NK-92 (cell line): ENCODE measurements around the gene SOX14.

Experiments used
- DNase-seq: peaks from one replicate; lab custom pipeline; 2025; ENCODE audit not compliant: unreplicated experiment; lab: John Stamatoyannopoulos, UW

Gene SOX14

GRCh38 chr3:137767538-137768360 is 3.6 kb downstream of the SOX14 start:
- DNase-seq, result no peak

DNA sequence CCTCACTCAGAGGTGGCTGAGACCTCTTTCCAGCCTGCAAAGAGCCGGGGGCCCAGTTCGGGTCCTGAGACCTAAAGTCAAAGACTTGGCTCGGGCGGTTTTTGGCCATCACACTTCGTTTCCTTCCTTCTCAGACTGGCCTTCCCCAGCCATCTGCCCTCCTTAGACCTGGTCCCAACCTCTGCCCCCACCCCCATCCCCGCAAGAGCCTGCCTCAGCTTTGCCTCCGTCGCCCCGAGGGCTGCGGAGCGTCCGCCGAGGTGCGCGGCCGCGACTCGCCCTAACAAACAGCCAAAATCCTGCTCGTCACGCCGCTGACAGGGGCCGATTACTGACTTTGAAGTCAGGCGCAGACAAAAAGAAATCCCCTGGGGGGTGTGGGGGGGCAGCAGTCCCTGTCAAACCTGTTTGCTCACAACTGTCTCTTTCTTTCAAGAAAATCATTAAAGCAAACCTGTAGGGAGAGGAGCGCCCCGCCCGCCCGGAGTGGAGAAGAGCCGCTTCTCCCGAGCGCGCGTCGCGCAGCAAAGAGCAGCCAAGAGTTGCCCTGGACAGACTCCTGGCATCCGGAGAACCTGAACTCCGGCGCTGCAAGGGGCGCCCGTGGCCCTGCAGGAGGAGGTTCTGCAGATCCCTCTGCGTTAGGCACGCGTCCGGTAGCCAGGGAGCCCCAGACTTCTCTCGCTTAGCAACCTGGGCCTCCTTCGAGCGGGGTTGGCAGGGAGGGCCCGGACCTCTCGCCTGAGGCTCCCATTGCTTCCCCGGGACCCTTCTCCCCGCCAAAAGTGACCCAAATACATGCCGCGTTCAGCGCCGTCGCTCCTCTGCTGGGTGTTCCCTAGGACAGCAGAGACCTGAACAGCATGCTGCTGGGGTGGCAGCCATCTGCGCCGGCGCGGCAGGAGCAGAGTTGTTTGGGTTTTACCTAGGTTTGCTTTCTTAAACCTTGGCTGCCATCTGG is 4.5 kb downstream of the SOX14 start:
- no peak for DNase-seq

DNA sequence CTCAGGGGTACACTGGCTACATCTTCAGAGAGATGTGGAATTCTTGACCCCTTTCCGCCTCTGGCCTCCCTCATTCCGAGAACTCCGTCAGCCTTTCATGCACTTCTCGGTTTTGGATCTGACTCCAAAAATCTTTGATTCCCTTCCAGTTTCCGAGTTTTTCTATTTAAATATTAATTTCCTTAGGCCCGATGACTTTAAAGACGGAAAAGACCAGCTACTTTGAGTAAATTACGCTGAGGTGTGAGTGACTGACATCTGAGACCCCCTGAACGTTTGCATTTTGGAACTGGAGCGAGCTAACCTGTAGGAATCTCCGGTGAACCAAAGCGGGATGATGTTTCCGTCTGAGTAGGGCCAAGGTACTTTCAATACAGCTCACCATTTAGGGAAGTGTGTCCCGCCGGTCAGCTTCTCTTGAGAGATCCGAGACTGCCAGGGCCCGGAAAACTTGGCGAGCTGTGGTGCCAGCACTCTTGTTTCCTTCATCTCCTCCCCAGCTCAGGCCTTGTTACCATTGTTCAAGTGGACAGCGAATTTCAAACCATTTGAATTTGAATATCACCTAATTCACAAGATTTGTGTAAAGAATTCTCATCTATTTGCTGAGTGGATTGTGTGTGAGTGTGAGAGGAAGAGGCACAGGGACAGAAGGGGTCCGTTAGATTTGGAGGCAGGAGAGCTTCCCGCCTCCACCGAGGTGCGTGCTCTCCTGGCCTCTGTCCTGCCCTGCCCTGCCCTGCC is 5.4 kb downstream of the SOX14 start:
- no peak for DNase-seq

GRCh38 chr3:137770066-137770834 is 6.1 kb downstream of the SOX14 start:
- DNase-seq, result no peak

DNA sequence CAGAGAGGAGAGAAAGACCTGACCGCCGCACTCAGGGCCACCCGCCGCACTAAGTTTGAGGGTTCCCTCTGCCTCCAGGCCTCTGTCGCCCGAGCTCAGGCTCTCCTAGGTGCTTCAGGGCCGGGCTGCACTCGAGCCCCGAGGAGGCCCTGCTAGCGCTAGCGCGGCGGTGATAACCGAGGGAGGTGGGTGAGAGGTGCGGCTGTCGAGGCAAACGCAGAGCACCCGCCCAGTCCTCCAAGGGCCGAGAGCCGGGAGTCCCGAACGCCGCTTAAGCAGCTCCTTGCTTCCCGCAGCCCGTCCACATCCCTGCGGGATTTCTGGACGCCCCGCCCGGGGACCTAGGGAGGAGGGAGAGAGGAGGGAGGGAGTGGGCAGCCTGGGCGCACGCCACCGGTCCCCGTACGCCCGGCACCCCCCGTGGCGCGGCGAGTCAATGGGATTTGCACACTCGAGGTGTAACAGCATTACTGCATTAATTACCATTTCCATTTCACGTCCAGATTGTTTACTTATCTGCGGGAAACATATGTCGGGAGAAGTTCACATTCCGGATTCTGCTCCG is 6.8 kb downstream of the SOX14 start:
- no peak for DNase-seq

GRCh38 chr3:137771401-137772213 is 7.5 kb downstream of the SOX14 start:
- DNase-seq, result no peak

DNA sequence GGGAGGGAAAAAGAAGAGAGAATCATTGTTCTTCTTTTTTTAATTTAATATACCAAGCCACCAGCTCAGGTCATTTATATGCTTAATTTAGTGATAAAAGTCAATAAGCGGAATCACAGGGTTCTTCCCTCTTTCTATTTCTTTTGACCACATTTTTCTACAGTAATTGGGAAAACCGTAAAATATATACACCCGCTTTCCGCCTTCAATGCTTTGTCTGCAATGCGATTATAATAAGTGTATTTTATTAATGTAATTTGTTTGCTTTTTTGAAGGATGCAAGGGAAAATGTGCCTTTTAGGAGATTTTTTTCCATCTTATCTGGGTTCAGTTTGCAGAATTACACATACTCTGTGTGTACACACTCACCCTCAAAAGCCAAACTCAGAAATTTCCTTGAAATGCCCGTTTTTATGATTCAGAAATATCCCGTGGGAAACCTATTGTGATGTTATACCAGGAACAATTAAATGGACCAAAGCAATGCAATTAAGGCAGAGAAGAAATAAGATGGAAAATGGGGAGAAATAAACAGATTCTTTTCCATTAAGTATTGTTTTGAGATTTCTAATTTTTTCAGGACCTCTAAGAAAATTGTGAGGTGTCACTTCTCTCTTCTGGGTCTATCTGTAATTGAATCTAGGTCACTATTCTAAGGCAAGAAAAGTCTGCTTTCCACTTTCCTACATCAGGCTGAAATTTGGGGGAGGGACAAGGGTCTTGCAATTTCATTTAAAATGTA is 8.3 kb downstream of the SOX14 start:
- no peak for DNase-seq

DNA sequence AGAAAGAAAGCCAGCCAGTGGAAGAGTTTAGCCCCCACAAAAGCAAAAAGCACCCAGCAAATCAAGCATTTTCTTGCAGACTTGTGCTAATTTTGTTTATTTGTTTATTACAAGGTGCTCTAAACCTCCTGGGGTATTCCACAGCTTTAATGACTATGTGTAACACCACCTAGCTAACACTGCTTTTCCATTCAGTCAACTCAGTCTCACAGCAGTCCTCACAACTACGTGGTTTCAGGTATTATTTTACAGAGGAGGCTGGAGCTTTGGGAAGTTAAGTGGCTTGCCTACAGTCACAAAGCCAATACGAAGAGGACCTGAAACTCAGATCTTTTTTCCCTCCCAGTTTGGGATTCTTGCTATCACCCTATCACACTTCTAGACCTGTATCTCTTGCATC is 14.8 kb downstream of the SOX14 start:
- no peak for DNase-seq

- no peak for DNase-seq
Observed at GRCh38 chr3:137787529-137787928, 23.4 kb downstream of the SOX14 start.

DNA sequence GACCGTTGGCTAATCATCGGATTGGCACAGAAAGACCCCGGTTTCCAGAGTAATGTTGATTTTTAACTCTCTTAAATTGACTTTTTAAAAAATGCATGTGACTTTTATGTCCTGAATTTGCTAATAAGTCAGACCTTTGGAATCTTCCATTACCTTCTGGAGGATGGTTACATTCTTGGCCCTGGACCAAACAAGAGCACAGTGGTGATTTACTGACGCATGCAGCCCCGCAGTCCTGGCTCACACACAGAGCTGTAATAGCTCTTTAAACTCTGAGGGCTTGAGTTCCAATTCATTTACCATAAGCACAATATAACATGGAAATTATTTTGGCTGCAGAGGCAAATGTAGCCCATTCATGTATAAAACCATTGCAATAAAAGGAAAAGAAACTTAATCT is 25.1 kb downstream of the SOX14 start:
- no peak for DNase-seq

GRCh38 chr3:137792626-137793271 is 28.6 kb downstream of the SOX14 start:
- DNase-seq, result no peak

- no peak for DNase-seq
Observed at GRCh38 chr3:137796993-137797392, 32.9 kb downstream of the SOX14 start.

DNA sequence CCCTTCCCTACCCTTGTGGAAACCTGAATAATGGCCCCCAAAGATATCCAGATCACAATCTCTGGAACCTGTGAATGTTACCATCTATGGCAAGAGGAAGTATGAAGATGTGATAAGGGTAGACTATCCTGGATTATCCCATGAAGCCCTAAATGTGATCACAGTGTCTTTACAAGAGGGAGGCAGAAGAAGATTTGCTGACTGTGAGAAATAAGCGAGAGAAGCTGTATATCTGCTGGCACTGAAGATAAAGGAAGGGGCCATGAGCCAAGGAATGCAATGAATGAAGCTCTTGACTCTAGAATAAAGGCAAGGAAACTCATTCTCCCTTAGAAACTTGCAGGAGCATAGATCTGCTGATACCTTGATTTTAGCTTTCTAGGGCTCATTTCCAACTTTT is 39.1 kb downstream of the SOX14 start:
- DNase-seq, result no peak

GRCh38 chr3:137807998-137808397 is 43.9 kb downstream of the SOX14 start:
- DNase-seq, result no peak

- DNase-seq, result no peak
Observed at GRCh38 chr3:137809509-137809908, 45.4 kb downstream of the SOX14 start.

GRCh38 chr3:137812023-137812422 is 47.9 kb downstream of the SOX14 start:
- no peak for DNase-seq

DNA sequence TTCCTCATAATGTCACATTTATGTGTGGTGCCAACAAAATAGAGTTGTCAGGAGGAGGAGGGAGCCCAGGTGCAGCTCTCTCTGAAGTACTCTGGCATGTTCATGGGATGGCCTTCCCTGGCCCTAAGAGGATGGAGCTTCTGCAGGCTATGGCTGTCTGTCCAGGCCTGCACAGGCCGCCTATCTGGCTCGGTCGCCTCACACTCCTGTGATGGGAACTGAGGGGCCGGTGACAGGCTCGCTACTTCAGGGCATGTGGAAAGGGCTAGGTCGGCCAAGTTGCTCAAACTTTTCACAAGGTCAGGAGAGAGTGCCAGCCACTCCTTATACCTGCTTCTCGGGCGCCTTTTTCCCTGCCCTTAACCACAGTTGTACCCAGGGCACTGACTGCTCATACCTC is 51.1 kb downstream of the SOX14 start:
- DNase-seq, result no peak
